Measurements from ENCODE around the gene CIT.
"Not testable (repeated sequence)": the region's sequence is repeated elsewhere in the genome, so short reads cannot be mapped to it uniquely, and the experiment has no call there.

CIT gene

GRCh38 chr12:119672194-119672593, 204.9 kb downstream of the CIT start:
- no peak for DNase-seq

- DNase-seq, result no peak
Observed at GRCh38 chr12:119671070-119671469, 206.1 kb downstream of the CIT start.

- peak; percentile 43 for DNase-seq
Observed at GRCh38 chr12:119669744-119670472, 207.2 kb downstream of the CIT start.

- no peak for DNase-seq
Observed at GRCh38 chr12:119668324-119668841, 208.7 kb downstream of the CIT start.

GRCh38 chr12:119667577-119668323, 209.4 kb downstream of the CIT start, which contains the start of gene PRKAB1:
TSS of gene PRKAB1 (plus strand) at chr12:119668133. CDS start at chr12:119668245, 112 bp downstream.
- DNase-seq, result peak; percentile 98

GRCh38 chr12:119666900-119667576, 210.1 kb downstream of the CIT start:
- DNase-seq, result no peak

- DNase-seq, result no peak
Observed at GRCh38 chr12:119666226-119666795, 210.8 kb downstream of the CIT start.

- no peak for DNase-seq
Observed at GRCh38 chr12:119665164-119665929, 211.8 kb downstream of the CIT start.

GRCh38 chr12:119664642-119665041, 212.5 kb downstream of the CIT start:
- DNase-seq, result no peak

- DNase-seq, result no peak
Observed at GRCh38 chr12:119661882-119662281, 215.2 kb downstream of the CIT start.

GRCh38 chr12:119660076-119660475, 217.0 kb downstream of the CIT start:
- no peak for DNase-seq

GRCh38 chr12:119659289-119659897, 217.7 kb downstream of the CIT start:
- peak; percentile 15 for DNase-seq

- DNase-seq, result not testable (repeated sequence)
Observed at GRCh38 chr12:119658166-119658565, 219.0 kb downstream of the CIT start.

- not testable (repeated sequence) for DNase-seq
Observed at GRCh38 chr12:119657001-119657400, 220.1 kb downstream of the CIT start.

- no peak for DNase-seq
Observed at GRCh38 chr12:119652665-119653064, 224.5 kb downstream of the CIT start.

- no peak for DNase-seq
Observed at GRCh38 chr12:119649202-119649808, 227.8 kb downstream of the CIT start.

GRCh38 chr12:119645535-119646059, 231.5 kb downstream of the CIT start:
- no peak for DNase-seq

GRCh38 chr12:119644930-119645329, 232.2 kb downstream of the CIT start:
- DNase-seq, result no peak

- no peak for DNase-seq
Observed at GRCh38 chr12:119642986-119643385, 234.1 kb downstream of the CIT start.

All from COR-L47 (cell line).